Measurements from ENCODE around the gene ZNF485. TPM values are rescaled to one million over a fixed set of nuclear protein-coding genes. Genes with fewer than 3 reads are reported as not detected.

The ZNF485 gene
- total RNA-seq, 1 experiment from 2014 or later, result 10.6 TPM

DNA sequence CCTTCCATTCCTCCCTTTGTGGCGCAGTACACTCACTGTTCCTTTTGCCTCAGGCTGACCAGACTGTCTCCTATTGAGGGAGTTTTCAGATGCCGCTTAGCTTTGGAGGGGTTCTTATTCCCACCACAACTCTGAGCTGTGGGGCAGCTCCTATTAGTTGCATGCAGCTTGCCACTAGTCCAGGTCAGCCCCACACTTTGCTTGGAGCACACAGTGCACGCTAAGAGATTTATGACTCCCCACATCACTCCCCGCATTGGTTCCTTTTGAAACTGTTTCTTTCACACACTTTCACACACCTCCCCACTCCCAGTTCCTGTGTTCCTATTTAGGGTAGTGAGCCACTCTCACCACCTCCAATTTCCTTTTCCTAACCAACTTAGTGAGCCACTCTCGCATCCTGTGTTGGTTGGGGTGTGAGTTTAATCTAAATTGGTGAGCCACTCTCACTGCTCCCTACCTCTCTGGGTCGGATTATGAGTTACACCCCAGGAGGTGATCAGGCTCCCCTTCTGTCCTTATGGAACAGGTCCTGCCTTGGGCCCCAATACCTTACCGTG lies 10.4 kb upstream of the ZNF485 start:
- DNase-seq (ENCODE audit: low read depth, low spot score) (no peak), ATAC-seq (peak; percentile 69)
- in situ Hi-C loops (cut with HindIII; ENCODE audit: low pct_unique_long_range_greater_than_20kb, low sequenced_read_pairs), result no loop called here
- ChIA-PET POLR2A (interaction anchor here (1.2 kb wide), 1 partner anchor 21 kb away, joined by 4 read pairs; no protein-coding TSS in a partner anchor), CTCF (interaction anchor here (0.6 kb wide), 1 partner anchor 30 kb away, joined by 8 read pairs; no protein-coding TSS in a partner anchor)
- intact Hi-C loops (cut with micrococcal nuclease; ENCODE audit: unreplicated experiment), result no loop called here
- Histone ChIP-seq H3K4me3 (ENCODE audit: low read depth in 2 of 2, low read length in 2 of 2) (peak overlapping the region in 1 of 2 experiments; percentile 49; a peak in 2 of 4 replicates), H3K36me3 (ENCODE audit: control insufficient read depth, insufficient read depth, low read length) (no peaks in the 10 kb centered on the region), H3K4me1 (ENCODE audit: control insufficient read depth, insufficient read depth, low read length) (peaks cover 14% of the 10 kb centered on the region; the same call in 1 of the 2 replicates), H3K27me3 (ENCODE audit: control insufficient read depth, insufficient read depth, low read length) (no peaks in the 10 kb centered on the region), H3K27ac (ENCODE audit: low read length) (peak overlapping the region; percentile 68; the same call in 1 of the 2 replicates), H3K9me3 (ENCODE audit: control insufficient read depth, insufficient read depth, low read depth, low read length) (peaks cover 14% of the 10 kb centered on the region; the same call in 1 of the 2 replicates)
- BruUV-seq (replicated peaks), result no TSS peak
- TF ChIP-seq, protein P1, sequence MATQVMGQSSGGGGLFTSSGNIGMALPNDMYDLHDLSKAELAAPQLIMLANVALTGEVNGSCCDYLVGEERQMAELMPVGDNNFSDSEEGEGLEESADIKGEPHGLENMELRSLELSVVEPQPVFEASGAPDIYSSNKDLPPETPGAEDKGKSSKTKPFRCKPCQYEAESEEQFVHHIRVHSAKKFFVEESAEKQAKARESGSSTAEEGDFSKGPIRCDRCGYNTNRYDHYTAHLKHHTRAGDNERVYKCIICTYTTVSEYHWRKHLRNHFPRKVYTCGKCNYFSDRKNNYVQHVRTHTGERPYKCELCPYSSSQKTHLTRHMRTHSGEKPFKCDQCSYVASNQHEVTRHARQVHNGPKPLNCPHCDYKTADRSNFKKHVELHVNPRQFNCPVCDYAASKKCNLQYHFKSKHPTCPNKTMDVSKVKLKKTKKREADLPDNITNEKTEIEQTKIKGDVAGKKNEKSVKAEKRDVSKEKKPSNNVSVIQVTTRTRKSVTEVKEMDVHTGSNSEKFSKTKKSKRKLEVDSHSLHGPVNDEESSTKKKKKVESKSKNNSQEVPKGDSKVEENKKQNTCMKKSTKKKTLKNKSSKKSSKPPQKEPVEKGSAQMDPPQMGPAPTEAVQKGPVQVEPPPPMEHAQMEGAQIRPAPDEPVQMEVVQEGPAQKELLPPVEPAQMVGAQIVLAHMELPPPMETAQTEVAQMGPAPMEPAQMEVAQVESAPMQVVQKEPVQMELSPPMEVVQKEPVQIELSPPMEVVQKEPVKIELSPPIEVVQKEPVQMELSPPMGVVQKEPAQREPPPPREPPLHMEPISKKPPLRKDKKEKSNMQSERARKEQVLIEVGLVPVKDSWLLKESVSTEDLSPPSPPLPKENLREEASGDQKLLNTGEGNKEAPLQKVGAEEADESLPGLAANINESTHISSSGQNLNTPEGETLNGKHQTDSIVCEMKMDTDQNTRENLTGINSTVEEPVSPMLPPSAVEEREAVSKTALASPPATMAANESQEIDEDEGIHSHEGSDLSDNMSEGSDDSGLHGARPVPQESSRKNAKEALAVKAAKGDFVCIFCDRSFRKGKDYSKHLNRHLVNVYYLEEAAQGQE (IDR thresholded peaks at IDR 0.05; ENCODE audit: insufficient read depth in 1 of 2, low read depth in 2 of 2, low read length in 1 of 2), result no peak
- TF ChIP-seq TCF7L2 (IDR thresholded peaks at IDR 0.05; ENCODE audit: low read depth, low read length) (no peak), POLR2AphosphoS5 (IDR thresholded peaks at IDR 0.05; ENCODE audit: low read depth, low read length) (no peak), SIN3A (IDR thresholded peaks at IDR 0.05; ENCODE audit: borderline replicate concordance, insufficient read depth, low read depth, low read length) (no peak), CTCF (IDR thresholded peaks at IDR 0.05) (no peak)

- no peak overlapping the region for H3K4me3 ChIP-seq (ENCODE audit: low read depth in 2 of 2, low read length in 2 of 2)
- 0 out of 2 replicates have a peak, but pooled peaks have one; percentile 31 for ATAC-seq
- TF ChIP-seq TCF7L2 (IDR thresholded peaks at IDR 0.05; ENCODE audit: low read depth, low read length) (no peak), SIN3A (IDR thresholded peaks at IDR 0.05; ENCODE audit: borderline replicate concordance, insufficient read depth, low read depth, low read length) (no peak), CTCF (IDR thresholded peaks at IDR 0.05) (no peak), POLR2AphosphoS5 (IDR thresholded peaks at IDR 0.05; ENCODE audit: low read depth, low read length) (no peak)
- TF ChIP-seq, protein P1 (IDR thresholded peaks at IDR 0.05; ENCODE audit: insufficient read depth in 1 of 2, low read depth in 2 of 2, low read length in 1 of 2), result no peak
- POLR2A ChIA-PET, result no interaction called here
- in situ Hi-C loops (cut with HindIII; ENCODE audit: low pct_unique_long_range_greater_than_20kb, low sequenced_read_pairs) (no loop called here), intact Hi-C loops (cut with micrococcal nuclease; ENCODE audit: unreplicated experiment) (no loop called here)
- CTCF ChIA-PET, result no interaction called here
- DNase-seq (ENCODE audit: low read depth, low spot score), result no peak
- BruUV-seq (replicated peaks), result no TSS peak
- no peak overlapping the region for H3K27ac ChIP-seq (ENCODE audit: low read length)
- peaks cover 14% of the 10 kb centered on the region; the same call in 1 of the 2 replicates for H3K4me1 ChIP-seq (ENCODE audit: control insufficient read depth, insufficient read depth, low read length)
- H3K9me3 ChIP-seq (ENCODE audit: control insufficient read depth, insufficient read depth, low read depth, low read length), result peaks cover 11% of the 10 kb centered on the region; the same call in 1 of the 2 replicates
- H3K27me3 ChIP-seq (ENCODE audit: control insufficient read depth, insufficient read depth, low read length), result no peaks in the 10 kb centered on the region
- H3K36me3 ChIP-seq (ENCODE audit: control insufficient read depth, insufficient read depth, low read length), result no peaks in the 10 kb centered on the region
Observed at GRCh38 chr10:43596546-43596945, 9.7 kb upstream of the ZNF485 start.

Measured in Panc1 (cell line).